HEK293 (cell line): ENCODE results near the gene THOP1.

ENCODE experiments used
- CTCF ChIP-seq: fragments of 450-650 bp; formaldehyde crosslinking; IDR thresholded peaks from 2 replicates; pipeline ENCODE4 v1.5.1; 2016; ENCODE audit warnings: missing biosample characterization, missing genetic modification characterization
- GLIS1 ChIP-seq: fragments of 450-650 bp; formaldehyde crosslinking; IDR thresholded peaks from 2 replicates; pipeline ENCODE4 v1.5.1; 2016; ENCODE audit warnings: missing biosample characterization, missing genetic modification characterization
- SCRT2 ChIP-seq: fragments of 450-650 bp; formaldehyde crosslinking; IDR thresholded peaks from 2 replicates; pipeline ENCODE4 v1.5.1; 2016; ENCODE audit warnings: missing biosample characterization, missing genetic modification characterization
- ZEB2 ChIP-seq: fragments of 450-650 bp; formaldehyde crosslinking; IDR thresholded peaks from 2 replicates; pipeline ENCODE4 v1.5.1; 2016; ENCODE audit warnings: missing biosample characterization, missing genetic modification characterization
- ZNF121 ChIP-seq: fragments of 450-650 bp; formaldehyde crosslinking; IDR thresholded peaks from 2 replicates; pipeline ENCODE4 v1.5.1; 2016; ENCODE audit warnings: missing biosample characterization, missing genetic modification characterization
- ZNF561 ChIP-seq: fragments of 450-650 bp; IDR thresholded peaks from 2 replicates; pipeline ENCODE4 v1.5.1; 2018; ENCODE audit warnings: missing biosample characterization, missing genetic modification characterization, borderline replicate concordance
- ZNF654 ChIP-seq: fragments of 450-650 bp; formaldehyde crosslinking; IDR thresholded peaks from 2 replicates; pipeline ENCODE4 v1.5.1; 2016; ENCODE audit warnings: low read depth, missing biosample characterization, missing genetic modification characterization
- ZSCAN16 ChIP-seq: fragments of 450-650 bp; formaldehyde crosslinking; IDR thresholded peaks from 2 replicates; pipeline ENCODE4 v1.5.1; 2016; ENCODE audit warnings: missing biosample characterization, missing genetic modification characterization
- TF ChIP-seq, protein P1 (sequence below): fragments of 450-650 bp; formaldehyde crosslinking; IDR thresholded peaks from 2 replicates; pipeline ENCODE4 v1.5.1; 2016; ENCODE audit warnings: missing biosample characterization, missing genetic modification characterization
- TF ChIP-seq, protein P2 (sequence below): fragments of 450-650 bp; formaldehyde crosslinking; IDR thresholded peaks from 2 replicates; pipeline ENCODE4 v1.5.1; 2017; ENCODE audit warnings: missing biosample characterization, missing genetic modification characterization
- TF ChIP-seq, protein P3 (sequence below): fragments of 450-650 bp; formaldehyde crosslinking; IDR thresholded peaks from 2 replicates; pipeline ENCODE4 v1.5.1; 2016; ENCODE audit warnings: missing biosample characterization, missing genetic modification characterization

DNA sequence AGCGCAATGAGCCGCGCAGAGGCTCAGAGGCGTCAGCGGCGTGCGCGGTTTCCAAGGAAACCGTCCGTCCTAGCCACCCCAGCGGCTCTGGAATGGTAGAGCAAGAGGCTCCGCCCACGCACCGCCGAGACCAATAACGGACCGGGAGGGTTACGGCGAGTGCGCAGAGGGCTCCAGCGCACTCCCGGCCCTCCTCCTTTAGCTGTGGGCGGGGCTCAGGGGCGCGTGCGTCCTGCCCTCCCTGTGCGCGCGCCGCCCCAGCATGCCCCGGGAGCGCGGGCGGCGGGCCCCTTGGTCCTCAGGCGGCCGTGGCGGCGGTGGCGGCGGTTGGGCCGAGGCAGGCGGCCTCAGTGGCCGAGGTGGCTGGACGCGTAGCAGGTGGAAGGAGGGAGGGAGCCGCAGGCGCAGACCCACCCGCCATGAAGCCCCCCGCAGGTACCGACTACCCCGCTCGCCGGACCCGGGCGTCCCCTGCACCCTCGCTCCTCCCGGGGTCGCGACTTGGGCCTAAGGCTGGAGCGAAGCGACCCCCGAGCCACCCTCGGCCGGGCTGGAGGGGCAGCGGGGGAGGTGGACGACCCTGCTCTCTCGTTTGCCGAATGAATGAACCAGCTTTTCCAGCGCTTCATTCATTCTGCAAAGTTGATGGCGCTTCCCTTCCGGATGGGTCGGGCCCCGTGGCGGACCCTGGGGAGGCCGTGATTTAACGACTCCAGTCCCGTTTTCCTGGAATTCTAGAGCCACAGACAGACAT is at the start of gene THOP1:
- no peak for TF ChIP-seq ZNF121 (tag by site-specific recombination)
- TF ChIP-seq CTCF (tag by site-specific recombination) = 0 out of 2 replicates have a peak, but pooled peaks have one; percentile 19
- TF ChIP-seq, protein P1, sequence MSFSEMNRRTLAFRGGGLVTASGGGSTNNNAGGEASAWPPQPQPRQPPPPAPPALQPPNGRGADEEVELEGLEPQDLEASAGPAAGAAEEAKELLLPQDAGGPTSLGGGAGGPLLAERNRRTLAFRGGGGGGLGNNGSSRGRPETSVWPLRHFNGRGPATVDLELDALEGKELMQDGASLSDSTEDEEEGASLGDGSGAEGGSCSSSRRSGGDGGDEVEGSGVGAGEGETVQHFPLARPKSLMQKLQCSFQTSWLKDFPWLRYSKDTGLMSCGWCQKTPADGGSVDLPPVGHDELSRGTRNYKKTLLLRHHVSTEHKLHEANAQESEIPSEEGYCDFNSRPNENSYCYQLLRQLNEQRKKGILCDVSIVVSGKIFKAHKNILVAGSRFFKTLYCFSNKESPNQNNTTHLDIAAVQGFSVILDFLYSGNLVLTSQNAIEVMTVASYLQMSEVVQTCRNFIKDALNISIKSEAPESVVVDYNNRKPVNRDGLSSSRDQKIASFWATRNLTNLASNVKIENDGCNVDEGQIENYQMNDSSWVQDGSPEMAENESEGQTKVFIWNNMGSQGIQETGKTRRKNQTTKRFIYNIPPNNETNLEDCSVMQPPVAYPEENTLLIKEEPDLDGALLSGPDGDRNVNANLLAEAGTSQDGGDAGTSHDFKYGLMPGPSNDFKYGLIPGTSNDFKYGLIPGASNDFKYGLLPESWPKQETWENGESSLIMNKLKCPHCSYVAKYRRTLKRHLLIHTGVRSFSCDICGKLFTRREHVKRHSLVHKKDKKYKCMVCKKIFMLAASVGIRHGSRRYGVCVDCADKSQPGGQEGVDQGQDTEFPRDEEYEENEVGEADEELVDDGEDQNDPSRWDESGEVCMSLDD (tag by site-specific recombination) = no peak
- no peak for TF ChIP-seq ZEB2 (tag by site-specific recombination)
- no peak for TF ChIP-seq ZSCAN16 (tag by site-specific recombination)
- no peak for TF ChIP-seq ZNF654 (tag by site-specific recombination)
- TF ChIP-seq, protein P2, sequence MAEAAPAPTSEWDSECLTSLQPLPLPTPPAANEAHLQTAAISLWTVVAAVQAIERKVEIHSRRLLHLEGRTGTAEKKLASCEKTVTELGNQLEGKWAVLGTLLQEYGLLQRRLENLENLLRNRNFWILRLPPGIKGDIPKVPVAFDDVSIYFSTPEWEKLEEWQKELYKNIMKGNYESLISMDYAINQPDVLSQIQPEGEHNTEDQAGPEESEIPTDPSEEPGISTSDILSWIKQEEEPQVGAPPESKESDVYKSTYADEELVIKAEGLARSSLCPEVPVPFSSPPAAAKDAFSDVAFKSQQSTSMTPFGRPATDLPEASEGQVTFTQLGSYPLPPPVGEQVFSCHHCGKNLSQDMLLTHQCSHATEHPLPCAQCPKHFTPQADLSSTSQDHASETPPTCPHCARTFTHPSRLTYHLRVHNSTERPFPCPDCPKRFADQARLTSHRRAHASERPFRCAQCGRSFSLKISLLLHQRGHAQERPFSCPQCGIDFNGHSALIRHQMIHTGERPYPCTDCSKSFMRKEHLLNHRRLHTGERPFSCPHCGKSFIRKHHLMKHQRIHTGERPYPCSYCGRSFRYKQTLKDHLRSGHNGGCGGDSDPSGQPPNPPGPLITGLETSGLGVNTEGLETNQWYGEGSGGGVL (tag by site-specific recombination) = no peak; the same call in 1 of the 2 replicates
- no peak for TF ChIP-seq SCRT2 (tag by site-specific recombination)
- TF ChIP-seq GLIS1 (tag by site-specific recombination) = peak; percentile 11; the same call in 1 of the 2 replicates
- TF ChIP-seq, protein P3, sequence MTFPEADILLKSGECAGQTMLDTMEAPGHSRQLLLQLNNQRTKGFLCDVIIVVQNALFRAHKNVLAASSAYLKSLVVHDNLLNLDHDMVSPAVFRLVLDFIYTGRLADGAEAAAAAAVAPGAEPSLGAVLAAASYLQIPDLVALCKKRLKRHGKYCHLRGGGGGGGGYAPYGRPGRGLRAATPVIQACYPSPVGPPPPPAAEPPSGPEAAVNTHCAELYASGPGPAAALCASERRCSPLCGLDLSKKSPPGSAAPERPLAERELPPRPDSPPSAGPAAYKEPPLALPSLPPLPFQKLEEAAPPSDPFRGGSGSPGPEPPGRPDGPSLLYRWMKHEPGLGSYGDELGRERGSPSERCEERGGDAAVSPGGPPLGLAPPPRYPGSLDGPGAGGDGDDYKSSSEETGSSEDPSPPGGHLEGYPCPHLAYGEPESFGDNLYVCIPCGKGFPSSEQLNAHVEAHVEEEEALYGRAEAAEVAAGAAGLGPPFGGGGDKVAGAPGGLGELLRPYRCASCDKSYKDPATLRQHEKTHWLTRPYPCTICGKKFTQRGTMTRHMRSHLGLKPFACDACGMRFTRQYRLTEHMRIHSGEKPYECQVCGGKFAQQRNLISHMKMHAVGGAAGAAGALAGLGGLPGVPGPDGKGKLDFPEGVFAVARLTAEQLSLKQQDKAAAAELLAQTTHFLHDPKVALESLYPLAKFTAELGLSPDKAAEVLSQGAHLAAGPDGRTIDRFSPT (tag by site-specific recombination) = no peak
- TF ChIP-seq ZNF561 (tag by site-specific recombination) = peak; percentile 73; the same call in 1 of the 2 replicates
